PC-3 (cell line): ENCODE measurements around the gene FAM171A1. TPM values are rescaled to one million over a fixed set of nuclear protein-coding genes. Genes with fewer than 3 reads are reported as not detected.

Experiments used
- ATAC-seq: fragments of 200-7000 bp; cut with Tn5 transposase; 2 replicates; pipeline ENCODE4 v1.9.1; 2020; ENCODE audit warnings: mild to moderate bottlenecking, moderate library complexity
- BruUV-seq: library from RNA; stranded (reverse); fragments of 400-500 nt; replicated peaks from 2 replicates; lab custom pipeline; 2021; lab: Mats Ljungman, UMichigan
- CTCF ChIA-PET: fragments of 300-600 bp; sonication (Branson Sonifier 250); formaldehyde crosslinking; loops from one replicate; lab custom pipeline; 2022; ENCODE audit warnings: antibody characterized with exemption; lab: Charles Lee
- POLR2A ChIA-PET: fragments of 300-600 bp; sonication (Branson Sonifier 250); formaldehyde crosslinking; loops from one replicate; lab custom pipeline; 2022; ENCODE audit warnings: antibody characterized with exemption; ENCODE audit not compliant: unreplicated experiment; lab: Charles Lee
- DNase-seq: peaks from one replicate; pipeline ENCODE4 v3.0.0-alpha.2; 2015
- H2AFZ ChIP-seq: fragments of 300-600 bp; sonication (generic); 2 replicates; pipeline ENCODE4 v1.6.0; 2016; ENCODE audit warnings: antibody characterized with exemption, low read length
- H3F3A ChIP-seq: fragments of 300-600 bp; sonication (generic); one replicate; pipeline ENCODE4 v1.6.0; 2017; ENCODE audit warnings: antibody characterized with exemption, low read length, control low read depth, mild to moderate bottlenecking; ENCODE audit not compliant: unreplicated experiment
- H3K27ac ChIP-seq: fragments of 300-600 bp; sonication (generic); 2 replicates; pipeline ENCODE4 v1.5.1; 2016; ENCODE audit warnings: mild to moderate bottlenecking, low read length
- H3K27me3 ChIP-seq: fragments of 300-600 bp; sonication (generic); 2 replicates; pipeline ENCODE4 v1.6.1; 2016; ENCODE audit warnings: low read length, mixed read lengths
- H3K36me3 ChIP-seq: fragments of 300-600 bp; sonication (generic); 2 replicates; pipeline ENCODE4 v1.6.1; 2016; ENCODE audit warnings: low read depth, mixed run types, low read length, mixed read lengths
- H3K4me1 ChIP-seq: fragments of 300-600 bp; sonication (generic); 2 replicates; pipeline ENCODE4 v1.5.1; 2016; ENCODE audit warnings: low read length; ENCODE audit not compliant: insufficient read depth
- H3K4me2 ChIP-seq: fragments of 300-600 bp; sonication (generic); 2 replicates; pipeline ENCODE4 v1.6.0; 2016; ENCODE audit warnings: low read length
- H3K4me3 ChIP-seq: fragments of 300-600 bp; sonication (generic); 2 replicates; pipeline ENCODE4 v1.5.1; 2016; ENCODE audit warnings: mild to moderate bottlenecking, low read length, mixed read lengths
- H3K79me2 ChIP-seq: fragments of 300-600 bp; sonication (generic); 2 replicates; pipeline ENCODE4 v1.6.1; 2017; ENCODE audit warnings: low read length, mixed read lengths
- H3K9ac ChIP-seq: fragments of 300-600 bp; sonication (generic); 2 replicates; pipeline ENCODE4 v1.6.0; 2016; ENCODE audit warnings: mild to moderate bottlenecking, low read length
- H3K9me2 ChIP-seq: fragments of 300-600 bp; sonication (generic); replicated peaks from 2 replicates; pipeline ENCODE4 v1.6.1; 2016; ENCODE audit warnings: mixed run types, low read length, mixed read lengths
- H3K9me3 ChIP-seq: fragments of 300-600 bp; sonication (generic); 2 replicates; pipeline ENCODE4 v1.6.1; 2016; ENCODE audit warnings: low read length, mixed read lengths
- H4K20me1 ChIP-seq: fragments of 300-600 bp; sonication (generic); 2 replicates; pipeline ENCODE4 v1.6.1; 2016; ENCODE audit warnings: low read length, mixed read lengths
- CTCF ChIP-seq: fragments of 300-600 bp; sonication (generic); conservative IDR thresholded peaks from 2 replicates; pipeline ENCODE4 v1.5.1; 2017; ENCODE audit warnings: antibody characterized with exemption, low read depth, mild to moderate bottlenecking, low read length
- EZH2 ChIP-seq: fragments of 300-600 bp; sonication (generic); IDR thresholded peaks from one replicate; pipeline ENCODE4 v1.6.1; 2017; ENCODE audit warnings: antibody characterized with exemption, mild to moderate bottlenecking, low read length; ENCODE audit not compliant: unreplicated experiment
- EZH2phosphoT487 ChIP-seq: fragments of 300-600 bp; sonication (generic); IDR thresholded peaks from 2 replicates; pipeline ENCODE4 v1.6.1; 2018; ENCODE audit warnings: mild to moderate bottlenecking, antibody characterized with exemption, low read length, borderline replicate concordance
- intact Hi-C: fragments of 100-400 bp; cut with micrococcal nuclease; formaldehyde crosslinking; loops from 2 replicates; pipeline ENCODE4 v1.9.0; 2023
- total RNA-seq: library from RNA; depleted of rRNA; stranded (reverse); fragments of >200 nt; gene quantifications from 2 replicates; pipeline ENCODE4 v1.2.3, GENCODE V29; 2014

FAM171A1 gene
- total RNA-seq, 1 experiment from 2014 or later = 10.4 TPM

- ATAC-seq (no peak), DNase-seq (no peak)
- Histone ChIP-seq H3K79me2 (no peaks in the 10 kb centered on the region), H3F3A (no peaks in the 10 kb centered on the region), H3K9me2 (no peaks in the 10 kb centered on the region), H3K9me3 (no peaks in the 10 kb centered on the region), H3K36me3 (no peaks in the 10 kb centered on the region), H3K4me1 (no peaks in the 10 kb centered on the region), H3K27me3 (no peaks in the 10 kb centered on the region), H4K20me1 (no peaks in the 10 kb centered on the region), H3K9ac (no peak overlapping the region), H3K4me3 (no peak overlapping the region), H2AFZ (no peak overlapping the region), H3K27ac (no peak overlapping the region), H3K4me2 (no peak overlapping the region)
- CTCF ChIA-PET = no interaction called here
- intact Hi-C loops = no loop called here
- TF ChIP-seq EZH2 = no peak
- no TSS peak for BruUV-seq
- POLR2A ChIA-PET = no interaction called here
These were observed 57.2 kb downstream of the FAM171A1 start for GRCh38 chr10:15313843-15314242.

GRCh38 chr10:15313047-15313446 is 58.0 kb downstream of the FAM171A1 start:
- TF ChIP-seq EZH2phosphoT487 (no peak), EZH2 (no peak), CTCF (no peak)
- H4K20me1 ChIP-seq = no peaks in the 10 kb centered on the region
- ChIA-PET POLR2A (no interaction called here), CTCF (no interaction called here)
- no peaks in the 10 kb centered on the region for H3F3A ChIP-seq
- no peaks in the 10 kb centered on the region for H3K9me2 ChIP-seq
- H3K36me3 ChIP-seq = no peaks in the 10 kb centered on the region
- no peak overlapping the region for H2AFZ ChIP-seq
- no peaks in the 10 kb centered on the region for H3K4me1 ChIP-seq
- no peaks in the 10 kb centered on the region for H3K9me3 ChIP-seq
- no peak overlapping the region for H3K27ac ChIP-seq
- intact Hi-C loops = no loop called here
- H3K9ac ChIP-seq = no peak overlapping the region
- BruUV-seq = no TSS peak
- H3K79me2 ChIP-seq = no peaks in the 10 kb centered on the region
- DNase-seq (no peak), ATAC-seq (no peak)
- H3K27me3 ChIP-seq = no peaks in the 10 kb centered on the region
- H3K4me3 ChIP-seq = no peak overlapping the region
- H3K4me2 ChIP-seq = no peak overlapping the region

GRCh38 chr10:15311569-15312280 is 59.4 kb downstream of the FAM171A1 start:
- ChIA-PET POLR2A (no interaction called here), CTCF (no interaction called here)
- Histone ChIP-seq H3K4me2 (no peak overlapping the region), H3K9me2 (no peaks in the 10 kb centered on the region), H3K27ac (no peak overlapping the region), H3K9me3 (no peaks in the 10 kb centered on the region), H4K20me1 (no peaks in the 10 kb centered on the region), H2AFZ (no peak overlapping the region), H3K9ac (no peak overlapping the region), H3K79me2 (no peaks in the 10 kb centered on the region), H3K36me3 (no peaks in the 10 kb centered on the region), H3F3A (no peaks in the 10 kb centered on the region), H3K27me3 (no peaks in the 10 kb centered on the region), H3K4me1 (no peaks in the 10 kb centered on the region), H3K4me3 (no peak overlapping the region)
- ATAC-seq (no peak), DNase-seq (no peak)
- BruUV-seq = no TSS peak
- intact Hi-C loops = no loop called here
- no peak for TF ChIP-seq EZH2
- TF ChIP-seq CTCF = no peak
- TF ChIP-seq EZH2phosphoT487 = no peak
